CD4-positive, alpha-beta memory T cell (primary cell): ENCODE results near the gene CFH. TPM values are rescaled to one million over a fixed set of nuclear protein-coding genes. Genes with fewer than 3 reads are reported as not detected.

Source experiments
- CTCF ChIA-PET: fragments of 350-600 bp; sonication (Branson Sonifier 250); formaldehyde crosslinking; loops from one replicate; lab custom pipeline; 2021; ENCODE audit warnings: inconsistent platforms; ENCODE audit not compliant: partially characterized antibody; lab: Charles Lee
- POLR2A ChIA-PET: fragments of 350-600 bp; sonication (Branson Sonifier 250); formaldehyde crosslinking; loops from one replicate; lab custom pipeline; 2021; ENCODE audit not compliant: partially characterized antibody; lab: Charles Lee
- DNase-seq, 5 donors: peaks; one replicate each; pipeline versions ENCODE4 v3.0.0 to v3.0.0-alpha.2; 2020 to 2022; ENCODE audit warnings: mixed read lengths in 1 of 5
- H3K27ac ChIP-seq: one replicate; pipeline ENCODE4 v1.7.0; 2013; ENCODE audit warnings: low read depth, low read length
- H3K27me3 ChIP-seq: 2 replicates; pipeline ENCODE4 v1.7.0; 2013; ENCODE audit warnings: mild to moderate bottlenecking, low read length, moderate library complexity; ENCODE audit not compliant: insufficient read depth
- H3K36me3 ChIP-seq: 2 replicates; pipeline ENCODE4 v1.7.0; 2013; ENCODE audit warnings: mild to moderate bottlenecking, low read length, moderate library complexity; ENCODE audit not compliant: insufficient read depth
- H3K4me1 ChIP-seq: 2 replicates; pipeline ENCODE4 v1.7.0; 2013; ENCODE audit warnings: mild to moderate bottlenecking, low read length, moderate library complexity; ENCODE audit not compliant: insufficient read depth
- H3K4me3 ChIP-seq, 2 donors: one replicate each; pipeline ENCODE4 v1.7.0; 2013; ENCODE audit warnings: low read length in 2 of 2, mild to moderate bottlenecking in 1 of 2
- H3K9me3 ChIP-seq, 2 donors: one replicate each; pipeline ENCODE4 v1.7.0; 2013; ENCODE audit warnings: low read length in 2 of 2, control low read depth in 1 of 2; ENCODE audit not compliant: control insufficient read depth in 1 of 2
- H3K27ac Mint-ChIP-seq, 7 donors: one replicate each; pipeline ENCODE4 v1.8.0; 2020 to 2021; ENCODE audit warnings: mixed read lengths in 7 of 7, mild to moderate bottlenecking in 6 of 7, inconsistent platforms in 3 of 7, moderate library complexity in 3 of 7
- H3K27me3 Mint-ChIP-seq, 2 donors: one replicate each; pipeline ENCODE4 v1.8.0; 2020 to 2021; ENCODE audit warnings: mixed read lengths in 2 of 2
- H3K36me3 Mint-ChIP-seq, 2 donors: one replicate each; pipeline ENCODE4 v1.8.0; 2020 to 2021; ENCODE audit warnings: mixed read lengths in 2 of 2, inconsistent platforms in 1 of 2, mild to moderate bottlenecking in 1 of 2
- H3K4me1 Mint-ChIP-seq, 4 donors: one replicate each; pipeline ENCODE4 v1.8.0; 2020 to 2021; ENCODE audit warnings: mixed read lengths in 4 of 4, mild to moderate bottlenecking in 1 of 4
- H3K4me3 Mint-ChIP-seq, 8 donors: one replicate each; pipeline ENCODE4 v1.8.0; 2020 to 2021; ENCODE audit warnings: mixed read lengths in 8 of 8, mild to moderate bottlenecking in 7 of 8, moderate library complexity in 6 of 8, inconsistent platforms in 3 of 8
- H3K9me3 Mint-ChIP-seq, 8 donors: one replicate each; pipeline ENCODE4 v1.8.0; 2020 to 2021; ENCODE audit warnings: mixed read lengths in 8 of 8, mild to moderate bottlenecking in 5 of 8, inconsistent platforms in 3 of 8, moderate library complexity in 1 of 8
- intact Hi-C: fragments of 100-400 bp; cut with micrococcal nuclease; formaldehyde crosslinking; loops from one replicate; pipeline ENCODE4 v1.15.1; 2023
- polyA plus RNA-seq, 2 donors: library from polyadenylated mRNA; unstranded; fragments of 300-500 nt; fragmentation: Illumina TruSeq; gene quantifications; one replicate each; pipeline ENCODE4 v1.2.3, GENCODE V29; 2021
- total RNA-seq, 2 experiments: library from RNA; stranded (reverse); gene quantifications; one replicate each; pipeline ENCODE4 v1.2.3, GENCODE V29; 2021

CFH gene
- total and polyA plus RNA-seq, 4 experiments from 2014 or later = 11.9 to 16.6 (median 13.6) TPM

GRCh38 chr1:196661345-196661744 lies 9.5 kb downstream of the CFH start:
- Histone ChIP-seq H3K36me3 (no peaks in the 10 kb centered on the region), H3K27me3 (no peaks in the 10 kb centered on the region), H3K9me3 (no peaks in the 10 kb centered on the region), H3K27ac (no peak overlapping the region), H3K4me1 (peaks cover 14% of the 10 kb centered on the region), H3K4me3 (no peak overlapping the region)
- no peak for DNase-seq
- Mint-ChIP-seq H3K4me3 (no peak overlapping the region), H3K27me3 (no peaks in the 10 kb centered on the region), H3K27ac (peak overlapping the region in 1 of 7 donors; percentile 15), H3K9me3 (no peaks in the 10 kb centered on the region), H3K4me1 (peaks cover 10 to 19% (median 12%) of the 10 kb centered on the region in 4 donors), H3K36me3 (no peaks in the 10 kb centered on the region)
- POLR2A ChIA-PET = no interaction called here
- intact Hi-C loops = loop anchor here (2.0 kb wide), 1 partner anchor 343 kb away; no protein-coding TSS in a partner anchor
- CTCF ChIA-PET = interaction anchor here (0.8 to 2.8 kb wide), 5 partner anchors 10 to 513 kb away, joined by 3 to 35 read pairs (median 4); partner anchors contain the start of gene CFH

GRCh38 chr1:196667131-196667530 lies 15.3 kb downstream of the CFH start:
- no peak for DNase-seq
- no peaks in the 10 kb centered on the region for H3K36me3 ChIP-seq
- H3K4me1 Mint-ChIP-seq = peaks cover 0 to 3% (median 0%) of the 10 kb centered on the region in 4 donors
- H3K27me3 ChIP-seq = no peaks in the 10 kb centered on the region
- no peaks in the 10 kb centered on the region for H3K36me3 Mint-ChIP-seq
- ChIA-PET POLR2A (no interaction called here), CTCF (no interaction called here)
- H3K4me3 ChIP-seq = no peak overlapping the region
- H3K27me3 Mint-ChIP-seq = no peaks in the 10 kb centered on the region
- no peak overlapping the region for H3K27ac ChIP-seq
- intact Hi-C loops = no loop called here
- H3K4me3 Mint-ChIP-seq = no peak overlapping the region
- no peaks in the 10 kb centered on the region for H3K4me1 ChIP-seq
- H3K9me3 ChIP-seq = no peaks in the 10 kb centered on the region
- no peak overlapping the region for H3K27ac Mint-ChIP-seq
- H3K9me3 Mint-ChIP-seq = no peaks in the 10 kb centered on the region

GRCh38 chr1:196669051-196669450 lies 17.2 kb downstream of the CFH start:
- no peaks in the 10 kb centered on the region for H3K27me3 ChIP-seq
- no peaks in the 10 kb centered on the region for H3K9me3 ChIP-seq
- ChIA-PET POLR2A (no interaction called here), CTCF (no interaction called here)
- Mint-ChIP-seq H3K27me3 (no peaks in the 10 kb centered on the region), H3K4me1 (peaks cover 0 to 3% (median 0%) of the 10 kb centered on the region in 4 donors), H3K4me3 (no peak overlapping the region), H3K9me3 (no peaks in the 10 kb centered on the region), H3K27ac (no peak overlapping the region), H3K36me3 (no peaks in the 10 kb centered on the region)
- intact Hi-C loops = no loop called here
- no peak overlapping the region for H3K4me3 ChIP-seq
- no peak overlapping the region for H3K27ac ChIP-seq
- H3K4me1 ChIP-seq = no peaks in the 10 kb centered on the region
- no peaks in the 10 kb centered on the region for H3K36me3 ChIP-seq
- DNase-seq = no peak

GRCh38 chr1:196669693-196670092 lies 17.9 kb downstream of the CFH start:
- ChIA-PET POLR2A (no interaction called here), CTCF (no interaction called here)
- Mint-ChIP-seq H3K4me3 (no peak overlapping the region), H3K36me3 (no peaks in the 10 kb centered on the region), H3K27ac (no peak overlapping the region), H3K9me3 (no peaks in the 10 kb centered on the region), H3K27me3 (no peaks in the 10 kb centered on the region), H3K4me1 (peaks cover 0 to 3% (median 0%) of the 10 kb centered on the region in 4 donors)
- Histone ChIP-seq H3K4me3 (no peak overlapping the region), H3K27me3 (no peaks in the 10 kb centered on the region), H3K9me3 (no peaks in the 10 kb centered on the region), H3K4me1 (no peaks in the 10 kb centered on the region), H3K36me3 (no peaks in the 10 kb centered on the region), H3K27ac (no peak overlapping the region)
- intact Hi-C loops = no loop called here
- DNase-seq = no peak

- intact Hi-C loops = no loop called here
- ChIA-PET CTCF (no interaction called here), POLR2A (no interaction called here)
- DNase-seq = no peak
- Mint-ChIP-seq H3K4me1 (peaks cover 0 to 3% (median 2%) of the 10 kb centered on the region in 4 donors), H3K9me3 (no peaks in the 10 kb centered on the region), H3K27me3 (no peaks in the 10 kb centered on the region), H3K4me3 (no peak overlapping the region), H3K27ac (peak overlapping the region in 1 of 7 donors; percentile 6), H3K36me3 (peaks cover 0 to 3% of the 10 kb centered on the region in 2 donors)
- Histone ChIP-seq H3K4me1 (no peaks in the 10 kb centered on the region), H3K4me3 (no peak overlapping the region), H3K9me3 (no peaks in the 10 kb centered on the region), H3K27me3 (no peaks in the 10 kb centered on the region), H3K27ac (no peak overlapping the region), H3K36me3 (no peaks in the 10 kb centered on the region)
These were observed 23.1 kb downstream of the CFH start for GRCh38 chr1:196674908-196675307.

GRCh38 chr1:196677781-196678509 lies 26.1 kb downstream of the CFH start:
- ChIA-PET POLR2A (no interaction called here), CTCF (no interaction called here)
- H3K9me3 ChIP-seq = no peaks in the 10 kb centered on the region
- H3K4me1 Mint-ChIP-seq = peaks cover 0 to 3% (median 0%) of the 10 kb centered on the region in 4 donors
- no peak overlapping the region for H3K4me3 ChIP-seq
- no peak overlapping the region for H3K27ac Mint-ChIP-seq
- no peaks in the 10 kb centered on the region for H3K4me1 ChIP-seq
- intact Hi-C loops = no loop called here
- no peaks in the 10 kb centered on the region for H3K36me3 ChIP-seq
- H3K9me3 Mint-ChIP-seq = no peaks in the 10 kb centered on the region
- H3K27me3 ChIP-seq = no peaks in the 10 kb centered on the region
- DNase-seq = no peak
- H3K36me3 Mint-ChIP-seq = peaks cover 0 to 3% of the 10 kb centered on the region in 2 donors
- H3K27ac ChIP-seq = no peak overlapping the region
- no peaks in the 10 kb centered on the region for H3K27me3 Mint-ChIP-seq
- no peak overlapping the region for H3K4me3 Mint-ChIP-seq

- Histone ChIP-seq H3K4me3 (no peak overlapping the region), H3K4me1 (no peaks in the 10 kb centered on the region), H3K27ac (no peak overlapping the region), H3K27me3 (no peaks in the 10 kb centered on the region), H3K9me3 (no peaks in the 10 kb centered on the region), H3K36me3 (no peaks in the 10 kb centered on the region)
- Mint-ChIP-seq H3K27me3 (no peaks in the 10 kb centered on the region), H3K36me3 (peaks cover 0 to 3% of the 10 kb centered on the region in 2 donors), H3K9me3 (no peaks in the 10 kb centered on the region), H3K27ac (no peak overlapping the region), H3K4me1 (peaks cover 0 to 3% (median 0%) of the 10 kb centered on the region in 4 donors), H3K4me3 (no peak overlapping the region)
- DNase-seq = no peak
- CTCF ChIA-PET = no interaction called here
- POLR2A ChIA-PET = no interaction called here
- intact Hi-C loops = no loop called here
These were observed 26.7 kb downstream of the CFH start for GRCh38 chr1:196678510-196678884.
